Activated T-cell treated with anti-CD3 and anti-CD28 coated beads for 48 hours (primary cell): ENCODE measurements around the gene DLG2.
"Not testable (repeated sequence)": the region's sequence is repeated elsewhere in the genome, so short reads cannot be mapped to it uniquely, and the experiment has no call there.

ENCODE experiments used
- DNase-seq: peaks from one replicate; pipeline ENCODE4 v3.0.0-alpha.2; 2020; ENCODE audit warnings: low read depth

Gene DLG2

GRCh38 chr11:84899134-84899533 is 728.0 kb downstream of the DLG2 start:
- no peak for DNase-seq

GRCh38 chr11:84894666-84895065 is 732.5 kb downstream of the DLG2 start:
- DNase-seq: no peak

GRCh38 chr11:84890676-84891075 is 736.5 kb downstream of the DLG2 start:
- DNase-seq: no peak

GRCh38 chr11:84889556-84889955 is 737.6 kb downstream of the DLG2 start:
- DNase-seq: no peak

- DNase-seq: no peak
These were observed 740.0 kb downstream of the DLG2 start for GRCh38 chr11:84887055-84887629.

GRCh38 chr11:84886344-84886743 is 740.8 kb downstream of the DLG2 start:
- DNase-seq: no peak

- no peak for DNase-seq
These were observed 742.3 kb downstream of the DLG2 start for GRCh38 chr11:84884836-84885235.

- no peak for DNase-seq
These were observed 745.1 kb downstream of the DLG2 start for GRCh38 chr11:84882056-84882455.

GRCh38 chr11:84871116-84871515 is 756.0 kb downstream of the DLG2 start:
- DNase-seq: no peak

GRCh38 chr11:84870486-84870885 is 756.7 kb downstream of the DLG2 start:
- DNase-seq: no peak

GRCh38 chr11:84866922-84867321 is 760.2 kb downstream of the DLG2 start:
- DNase-seq: no peak

GRCh38 chr11:84865791-84866535 is 761.2 kb downstream of the DLG2 start:
- DNase-seq: no peak

GRCh38 chr11:84865257-84865656 is 761.9 kb downstream of the DLG2 start:
- no peak for DNase-seq

- no peak for DNase-seq
These were observed 769.4 kb downstream of the DLG2 start for GRCh38 chr11:84857746-84858145.

GRCh38 chr11:84855508-84856245 is 771.5 kb downstream of the DLG2 start:
- no peak for DNase-seq

GRCh38 chr11:84854498-84854880 is 772.7 kb downstream of the DLG2 start:
- DNase-seq: no peak

GRCh38 chr11:84853841-84854497 is 773.2 kb downstream of the DLG2 start:
- no peak for DNase-seq

- no peak for DNase-seq
These were observed 779.3 kb downstream of the DLG2 start for GRCh38 chr11:84847842-84848241.

GRCh38 chr11:84840201-84840600 is 786.9 kb downstream of the DLG2 start:
- not testable (repeated sequence) for DNase-seq

GRCh38 chr11:84837402-84838069 is 789.6 kb downstream of the DLG2 start:
- DNase-seq: no peak

GRCh38 chr11:84836371-84836770 is 790.8 kb downstream of the DLG2 start:
- no peak for DNase-seq

GRCh38 chr11:84833488-84834088 is 793.6 kb downstream of the DLG2 start:
- no peak for DNase-seq
